ENCODE data around the gene NOC4L.

GRCh38 chr12:132142679-132143335 is 1.4 kb upstream of the NOC4L start:
- TF ChIP-seq JUND (IDR thresholded peaks at IDR 0.05) (no peak), CTCF (IDR thresholded peaks at IDR 0.05) (no peak), YY1 (IDR thresholded peaks at IDR 0.05; ENCODE audit: low read depth) (no peak), TCF12 (IDR thresholded peaks at IDR 0.05) (no peak), RFX5 (IDR thresholded peaks at IDR 0.05; ENCODE audit: low read length) (no peak), GATA2 (CRISPR knock-in tag; IDR thresholded peaks at IDR 0.05) (no peak), EP300 (IDR thresholded peaks at IDR 0.05; ENCODE audit: borderline replicate concordance in 1 of 2, low read depth in 1 of 2, low read length in 1 of 2) (no peak), POLR2AphosphoS5 (IDR thresholded peaks at IDR 0.05; ENCODE audit: low read depth, low read length) (no peak), EZH2phosphoT487 (IDR thresholded peaks at IDR 0.05; ENCODE audit: borderline replicate concordance, low read depth) (no peak), GABPA (IDR thresholded peaks at IDR 0.05; ENCODE audit: low read depth) (no peak), USF2 (IDR thresholded peaks at IDR 0.05; ENCODE audit: borderline replicate concordance, low read depth, low read length) (no peak), REST (IDR thresholded peaks at IDR 0.05; ENCODE audit: low read depth, low read length) (no peak)

Measured in SK-N-SH (cell line).